Thymus (tissue), 11 donors: ENCODE data around the gene CCT5. TPM values are rescaled to one million over a fixed set of nuclear protein-coding genes. Genes with fewer than 3 reads are reported as not detected.
A peak's percentile ranks its signal among the peaks of the same experiment; 100 is the strongest.

Experiments used
- DNase-seq, 9 donors: peaks; one replicate each; pipeline ENCODE4 v3.0.0-alpha.2; 2013; ENCODE audit warnings: low spot score in 9 of 9, low read depth in 6 of 9, missing footprints in 1 of 9
- H3K27ac ChIP-seq, 2 donors: one replicate each; pipeline ENCODE4 v1.5.1; 2013; ENCODE audit warnings: control low read depth in 1 of 2, low read depth in 1 of 2, low read length in 1 of 2, mild to moderate bottlenecking in 1 of 2, moderate library complexity in 1 of 2
- H3K27me3 ChIP-seq, 2 donors: one replicate each; pipeline ENCODE4 v1.5.1; 2013; ENCODE audit warnings: low read length in 1 of 2; ENCODE audit not compliant: control insufficient read depth in 2 of 2, insufficient read depth in 1 of 2
- H3K36me3 ChIP-seq, 2 donors: one replicate each; pipeline ENCODE4 v1.5.1; 2013; ENCODE audit warnings: low read length in 1 of 2, mild to moderate bottlenecking in 1 of 2, moderate library complexity in 1 of 2; ENCODE audit not compliant: control insufficient read depth in 2 of 2, insufficient read depth in 2 of 2
- H3K4me1 ChIP-seq, 2 donors: one replicate each; pipeline ENCODE4 v1.5.1; 2013; ENCODE audit warnings: low read length in 2 of 2; ENCODE audit not compliant: control insufficient read depth in 2 of 2, insufficient read depth in 2 of 2
- H3K4me3 ChIP-seq, 2 donors: one replicate each; pipeline ENCODE4 v1.5.1; 2013; ENCODE audit warnings: low read length in 2 of 2, control low read depth in 1 of 2, mild to moderate bottlenecking in 1 of 2
- H3K9me3 ChIP-seq, 2 donors: one replicate each; pipeline ENCODE4 v1.5.1; 2013; ENCODE audit warnings: low read length in 1 of 2, mild to moderate bottlenecking in 1 of 2; ENCODE audit not compliant: control insufficient read depth in 2 of 2, insufficient read depth in 1 of 2
- WGBS: extraction: QIAGEN DNeasy Blood & Tissue Kit; methylation state at CpG from one replicate; pipeline ENCODE4 v1.1.7; 2013; 5-methylcytosine and 5-hydroxymethylcytosine counted together
- polyA plus RNA-seq: library from polyadenylated mRNA; stranded (reverse); fragments of 200-250 nt; gene quantifications from one replicate; pipeline ENCODE4 v1.2.3, GENCODE V29; 2013
- total RNA-seq: library from RNA; stranded (reverse); fragments of 120-200 nt; gene quantifications from one replicate; pipeline ENCODE4 v1.2.4, GENCODE V29; 2013
- donor health status: healthy.

The CCT5 gene
- total and polyA plus RNA-seq, 2 donors, result 114 to 356 TPM

GRCh38 chr5:10251405-10251804 is 1.3 kb downstream of the CCT5 start:
- Histone ChIP-seq H3K4me1 (peaks cover 18 to 22% of the 10 kb centered on the region in 2 donors), H3K27ac (no peak overlapping the region)

GRCh38 chr5:10253390-10253789 is 3.3 kb downstream of the CCT5 start:
- Histone ChIP-seq H3K4me1 (peaks cover 18 to 22% of the 10 kb centered on the region in 2 donors), H3K27me3 (no peaks in the 10 kb centered on the region), H3K4me3 (no peak overlapping the region), H3K27ac (no peak overlapping the region), H3K36me3 (peaks cover 26 to 51% of the 10 kb centered on the region in 2 donors), H3K9me3 (no peaks in the 10 kb centered on the region)
- WGBS, result 96% methylated on average over 3 of the region's 3 CpGs
- no peak for DNase-seq

More at GRCh38 chr5:10251405-10251804, 1.3 kb downstream of the CCT5 start:
- peaks cover 12 to 32% of the 10 kb centered on the region in 2 donors for H3K36me3 ChIP-seq
- H3K9me3 ChIP-seq, result no peaks in the 10 kb centered on the region
- H3K27me3 ChIP-seq, result no peaks in the 10 kb centered on the region
- peak overlapping the region; percentile 87 to 98 for H3K4me3 ChIP-seq
- 57% methylated on average over 7 of the region's 7 CpGs for WGBS
- no peak for DNase-seq

GRCh38 chr5:10254686-10255085 is 4.6 kb downstream of the CCT5 start:
- Histone ChIP-seq H3K4me1 (peaks cover 12 to 13% of the 10 kb centered on the region in 2 donors), H3K36me3 (peaks cover 38 to 64% of the 10 kb centered on the region in 2 donors), H3K27me3 (no peaks in the 10 kb centered on the region), H3K4me3 (no peak overlapping the region), H3K27ac (no peak overlapping the region), H3K9me3 (no peaks in the 10 kb centered on the region)
- DNase-seq, result no peak
- 72% methylated on average over 2 of the region's 2 CpGs for WGBS

GRCh38 chr5:10257870-10258269 is 7.8 kb downstream of the CCT5 start:
- Histone ChIP-seq H3K4me1 (no peaks in the 10 kb centered on the region), H3K9me3 (no peaks in the 10 kb centered on the region), H3K27me3 (no peaks in the 10 kb centered on the region), H3K27ac (no peak overlapping the region), H3K36me3 (peaks cover 61 to 90% of the 10 kb centered on the region in 2 donors), H3K4me3 (no peak overlapping the region)
- no peak for DNase-seq
- WGBS, result 92% methylated on average over 8 of the region's 8 CpGs

GRCh38 chr5:10259899-10260298 is 9.8 kb downstream of the CCT5 start:
- H3K9me3 ChIP-seq, result no peaks in the 10 kb centered on the region
- no peak for DNase-seq
- H3K4me3 ChIP-seq, result no peak overlapping the region
- no peaks in the 10 kb centered on the region for H3K4me1 ChIP-seq
- no peaks in the 10 kb centered on the region for H3K27me3 ChIP-seq
- peaks cover 72 to 96% of the 10 kb centered on the region in 2 donors for H3K36me3 ChIP-seq
- no peak overlapping the region for H3K27ac ChIP-seq
- WGBS, result 98% methylated on average over 5 of the region's 5 CpGs

GRCh38 chr5:10261065-10261464 is 11.0 kb downstream of the CCT5 start:
- Histone ChIP-seq H3K9me3 (no peaks in the 10 kb centered on the region), H3K36me3 (peaks cover 73 to 93% of the 10 kb centered on the region in 2 donors), H3K4me3 (no peak overlapping the region), H3K27ac (no peak overlapping the region), H3K4me1 (no peaks in the 10 kb centered on the region), H3K27me3 (no peaks in the 10 kb centered on the region)
- DNase-seq, result no peak
- 87% methylated on average over 9 of the region's 9 CpGs for WGBS

GRCh38 chr5:10262121-10262774 is 12.2 kb downstream of the CCT5 start:
- H3K27me3 ChIP-seq, result no peaks in the 10 kb centered on the region
- no peaks in the 10 kb centered on the region for H3K9me3 ChIP-seq
- no peak overlapping the region for H3K4me3 ChIP-seq
- peaks cover 64 to 84% of the 10 kb centered on the region in 2 donors for H3K36me3 ChIP-seq
- H3K4me1 ChIP-seq, result no peaks in the 10 kb centered on the region
- no peak overlapping the region for H3K27ac ChIP-seq
- DNase-seq, result no peak
- 93% methylated on average over 18 of the region's 18 CpGs for WGBS

- no peak for DNase-seq
- no peaks in the 10 kb centered on the region for H3K27me3 ChIP-seq
- H3K4me1 ChIP-seq, result no peaks in the 10 kb centered on the region
- H3K9me3 ChIP-seq, result no peaks in the 10 kb centered on the region
- no peak overlapping the region for H3K27ac ChIP-seq
- H3K36me3 ChIP-seq, result peaks cover 61 to 77% of the 10 kb centered on the region in 2 donors
- no peak overlapping the region for H3K4me3 ChIP-seq
- WGBS, result 97% methylated on average over 11 of the region's 11 CpGs
Measured at GRCh38 chr5:10262995-10263394, 12.9 kb downstream of the CCT5 start.

- no peak overlapping the region for H3K27ac ChIP-seq
- WGBS, result 97% methylated on average over 3 of the region's 3 CpGs
- H3K36me3 ChIP-seq, result peaks cover 46 to 61% of the 10 kb centered on the region in 2 donors
Measured at GRCh38 chr5:10264604-10265003, 14.5 kb downstream of the CCT5 start.

More at GRCh38 chr5:10264604-10265003, 14.5 kb downstream of the CCT5 start:
- Histone ChIP-seq H3K4me1 (no peaks in the 10 kb centered on the region), H3K27me3 (no peaks in the 10 kb centered on the region), H3K4me3 (no peak overlapping the region), H3K9me3 (no peaks in the 10 kb centered on the region)
- no peak for DNase-seq
